Mesenteric fat pad (tissue), 1 donor: ENCODE data around the gene RGN. TPM values are rescaled to one million over a fixed set of nuclear protein-coding genes. Genes with fewer than 3 reads are reported as not detected.
A peak's percentile ranks its signal among the peaks of the same experiment; 100 is the strongest.
"Not testable (repeated sequence)": the region's sequence is repeated elsewhere in the genome, so short reads cannot be mapped to it uniquely, and the experiment has no call there.

ENCODE experiments used
- DNase-seq: peaks from one replicate; pipeline ENCODE4 v3.0.0-alpha.2; 2020; ENCODE audit warnings: low spot score
- total RNA-seq: library from RNA; stranded (reverse); fragmentation: NEBNext Ultra II Directional; extraction: Animal tissue kit (Norgen Biotek cat#: 25700); gene quantifications from one replicate; pipeline ENCODE4 v1.2.1, GENCODE V29; 2021
- donor health status: DM: yes; HTN: yes; CAD: no.

Gene RGN
- total RNA-seq, 1 donor from 2014 or later: 4.6 TPM

DNA sequence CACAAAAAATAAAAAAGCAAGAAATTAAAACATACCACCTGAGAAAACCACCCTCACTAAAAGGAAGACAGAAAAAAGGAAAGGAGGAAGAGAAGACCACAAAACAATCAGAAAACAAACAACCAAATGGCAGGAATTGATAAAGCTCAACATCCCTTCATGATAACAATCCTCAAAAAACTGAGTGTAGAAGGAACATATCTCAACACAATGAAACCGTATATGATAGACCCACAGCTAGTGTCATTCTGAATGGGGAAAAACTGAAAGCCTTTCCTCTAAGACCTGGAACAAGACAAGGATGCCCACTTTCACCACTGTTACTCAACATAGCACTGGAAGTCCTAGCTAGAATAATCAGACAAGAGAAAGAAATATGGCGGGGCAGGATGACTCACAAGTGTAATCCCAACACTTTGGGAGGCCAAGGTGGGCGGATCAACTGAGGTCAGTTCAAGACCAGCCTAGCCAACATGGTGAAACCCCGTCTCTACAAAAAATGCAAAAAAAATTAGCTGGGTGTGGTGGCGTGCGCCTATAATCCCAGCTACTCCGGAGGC, 38.4 kb downstream of the RGN start:
- DNase-seq: peak; percentile 53

DNA sequence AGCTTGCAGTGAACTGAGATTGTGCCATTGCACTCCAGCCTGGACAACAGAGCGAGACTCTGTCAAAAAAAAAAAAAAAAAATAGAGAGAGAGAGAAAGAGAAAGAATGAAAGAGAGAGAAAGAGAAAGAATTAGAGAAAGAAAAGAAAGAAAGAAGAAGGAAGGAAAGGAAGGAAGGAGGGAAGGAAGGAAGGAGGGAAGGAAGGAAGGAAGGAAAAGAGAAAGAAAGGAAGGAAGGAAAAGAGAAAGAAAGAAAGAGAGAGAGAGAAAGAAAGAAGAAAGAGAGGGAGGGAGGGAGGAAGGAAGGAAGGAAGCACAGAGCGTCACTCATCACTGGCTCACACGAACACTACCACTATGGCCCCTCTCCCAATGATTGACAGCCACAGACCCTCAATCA, 46.2 kb downstream of the RGN start:
- DNase-seq: not testable (repeated sequence)

- DNase-seq: peak; percentile 90
Measured at GRCh38 chrX:47129157-47129898, 51.1 kb downstream of the RGN start.

- peak; percentile 2 for DNase-seq
Measured at GRCh38 chrX:47129899-47130358, 51.7 kb downstream of the RGN start.

DNA sequence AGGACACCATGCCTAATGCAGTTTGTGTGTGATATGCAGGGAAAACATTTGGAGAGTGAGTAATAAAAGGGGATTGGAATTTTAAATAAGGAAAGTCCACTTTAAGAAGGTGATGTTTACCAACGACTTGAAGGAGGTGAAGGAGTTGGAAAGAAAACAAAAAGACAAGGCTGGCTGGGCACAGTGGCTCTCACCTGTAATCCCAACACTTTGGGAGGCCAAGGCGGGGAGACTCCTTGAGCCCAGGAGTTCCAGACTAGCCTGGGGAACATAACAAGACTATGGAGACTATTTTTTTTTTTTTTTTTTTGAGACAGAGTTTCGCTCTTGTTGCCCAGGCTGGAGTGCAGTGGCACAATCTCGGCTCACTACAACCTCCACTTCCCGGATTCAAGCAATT, 55.2 kb downstream of the RGN start:
- DNase-seq: peak; percentile 18

GRCh38 chrX:47135650-47136049, 57.4 kb downstream of the RGN start:
- DNase-seq: peak; percentile 20

DNA sequence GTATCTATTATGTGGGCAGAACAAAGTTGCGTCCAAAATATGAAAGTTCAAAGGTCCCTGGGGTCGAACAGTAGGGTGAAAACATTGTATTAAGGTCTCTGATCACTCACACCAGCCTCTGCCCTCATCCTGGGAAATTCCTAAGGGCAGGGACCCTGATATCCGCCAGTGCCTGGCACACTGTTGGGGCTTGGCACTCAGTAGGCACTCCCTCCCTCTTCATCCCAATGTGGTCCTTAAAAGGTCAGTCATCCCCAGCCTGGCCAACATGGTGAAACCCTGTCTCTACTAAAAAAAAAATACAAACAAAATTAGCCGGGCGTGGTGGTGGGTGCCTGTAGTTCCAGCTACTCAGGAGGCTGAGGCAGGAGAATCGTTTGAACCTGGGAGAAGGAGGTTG, 59.9 kb downstream of the RGN start:
- peak; percentile 45 for DNase-seq

Other genes starting within 250 kb of the RGN start
- 15.0 TPM for gene RP2, start 241.4 kb upstream of the RGN start, total RNA-seq
- gene JADE3, start 166.0 kb upstream of the RGN start, total RNA-seq: 7.2 TPM
- gene NDUFB11, start 66.3 kb downstream of the RGN start, total RNA-seq: 58.6 TPM
- 23.6 TPM for gene RBM10, start 66.8 kb downstream of the RGN start, total RNA-seq
- gene UBA1, start 115.4 kb downstream of the RGN start, total RNA-seq: 189 TPM
- gene CDK16, start 140.2 kb downstream of the RGN start, total RNA-seq: 80.6 TPM
- 42.2 TPM for gene USP11, start 154.6 kb downstream of the RGN start, total RNA-seq